ENCODE measurements around the gene CDKN2AIPNL. TPM values are rescaled to one million over a fixed set of nuclear protein-coding genes. Genes with fewer than 3 reads are reported as not detected.

Gene CDKN2AIPNL
- total RNA-seq, 1 experiment from 2014 or later = 35.3 TPM

DNA sequence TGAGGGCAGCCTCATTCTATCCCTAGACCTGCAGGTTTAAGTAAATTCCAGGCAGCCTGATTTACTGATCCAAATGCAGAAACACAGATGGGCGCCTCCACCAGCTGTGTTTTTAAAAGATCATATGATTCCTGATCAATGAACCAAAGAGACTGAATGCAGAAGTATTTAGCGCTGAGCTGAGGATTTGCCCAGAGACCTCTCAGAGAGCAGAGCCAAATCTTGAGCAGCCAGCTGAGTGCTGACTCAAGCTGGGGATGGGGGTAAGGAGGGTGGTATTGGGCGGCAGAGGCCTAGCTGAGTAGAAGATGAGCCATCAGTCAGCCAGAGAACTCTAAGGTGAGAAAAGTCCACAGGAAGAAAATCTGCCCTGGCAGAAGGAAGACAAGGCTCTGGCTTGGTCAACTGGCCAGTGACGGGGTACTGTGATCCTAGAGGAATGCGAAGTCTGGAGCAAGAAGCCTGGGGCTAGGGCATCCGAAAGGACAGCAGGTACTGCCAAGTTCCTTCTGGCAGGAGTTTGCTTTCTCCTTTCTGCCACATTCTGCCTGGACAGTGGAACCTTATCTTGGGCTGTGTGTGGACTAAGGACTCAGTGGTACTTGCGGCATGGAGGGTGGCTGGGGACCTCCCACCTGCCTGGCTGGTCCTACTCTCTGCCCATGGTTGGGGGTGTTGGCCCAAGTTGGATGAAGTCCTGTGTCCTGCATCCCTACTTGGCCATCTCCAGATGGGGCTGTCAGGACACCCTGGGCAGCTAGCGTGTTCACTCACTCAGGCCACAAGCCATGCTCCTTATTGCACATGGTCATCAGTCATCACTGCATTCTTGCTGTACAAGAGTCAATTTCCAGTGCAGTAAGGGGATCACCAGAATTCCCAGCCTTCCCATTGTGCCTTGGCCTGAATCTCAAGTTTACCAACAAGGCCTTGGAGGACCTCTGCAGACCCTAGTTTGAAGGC, 34.5 kb upstream of the CDKN2AIPNL start:
- Histone ChIP-seq H3F3A (ENCODE audit: insufficient read depth, low read depth) (no peaks in the 10 kb centered on the region), H3K4me1 (replicated peaks; ENCODE audit: insufficient read depth) (no peaks in the 10 kb centered on the region), H3K9me3 (ENCODE audit: insufficient read depth, low read depth) (no peaks in the 10 kb centered on the region), H3K9me2 (ENCODE audit: insufficient read depth) (no peaks in the 10 kb centered on the region), H3K27ac (no peak overlapping the region), H3K4me2 (no peak overlapping the region), H4K20me1 (ENCODE audit: insufficient read depth) (no peaks in the 10 kb centered on the region), H3K36me3 (ENCODE audit: low read depth) (no peaks in the 10 kb centered on the region), H3K79me2 (ENCODE audit: low read depth) (no peaks in the 10 kb centered on the region), H2AFZ (no peak overlapping the region), H3K27me3 (ENCODE audit: insufficient read depth, low read depth) (no peaks in the 10 kb centered on the region), H3K4me3 (no peak overlapping the region)
- no peak for TF ChIP-seq EZH2 (IDR thresholded peaks at IDR 0.05; ENCODE audit: low read depth)
- TF ChIP-seq, protein P1, sequence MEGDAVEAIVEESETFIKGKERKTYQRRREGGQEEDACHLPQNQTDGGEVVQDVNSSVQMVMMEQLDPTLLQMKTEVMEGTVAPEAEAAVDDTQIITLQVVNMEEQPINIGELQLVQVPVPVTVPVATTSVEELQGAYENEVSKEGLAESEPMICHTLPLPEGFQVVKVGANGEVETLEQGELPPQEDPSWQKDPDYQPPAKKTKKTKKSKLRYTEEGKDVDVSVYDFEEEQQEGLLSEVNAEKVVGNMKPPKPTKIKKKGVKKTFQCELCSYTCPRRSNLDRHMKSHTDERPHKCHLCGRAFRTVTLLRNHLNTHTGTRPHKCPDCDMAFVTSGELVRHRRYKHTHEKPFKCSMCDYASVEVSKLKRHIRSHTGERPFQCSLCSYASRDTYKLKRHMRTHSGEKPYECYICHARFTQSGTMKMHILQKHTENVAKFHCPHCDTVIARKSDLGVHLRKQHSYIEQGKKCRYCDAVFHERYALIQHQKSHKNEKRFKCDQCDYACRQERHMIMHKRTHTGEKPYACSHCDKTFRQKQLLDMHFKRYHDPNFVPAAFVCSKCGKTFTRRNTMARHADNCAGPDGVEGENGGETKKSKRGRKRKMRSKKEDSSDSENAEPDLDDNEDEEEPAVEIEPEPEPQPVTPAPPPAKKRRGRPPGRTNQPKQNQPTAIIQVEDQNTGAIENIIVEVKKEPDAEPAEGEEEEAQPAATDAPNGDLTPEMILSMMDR (conservative IDR thresholded peaks at IDR 0.05) = no peak
- no TSS peak for BruUV-seq (replicated peaks)
- DNase-seq = no peak
- ChIA-PET POLR2A (ENCODE audit: unreplicated experiment) (no interaction called here), CTCF (no interaction called here)
- intact Hi-C loops (cut with micrococcal nuclease; ENCODE audit: unreplicated experiment) = no loop called here

DNA sequence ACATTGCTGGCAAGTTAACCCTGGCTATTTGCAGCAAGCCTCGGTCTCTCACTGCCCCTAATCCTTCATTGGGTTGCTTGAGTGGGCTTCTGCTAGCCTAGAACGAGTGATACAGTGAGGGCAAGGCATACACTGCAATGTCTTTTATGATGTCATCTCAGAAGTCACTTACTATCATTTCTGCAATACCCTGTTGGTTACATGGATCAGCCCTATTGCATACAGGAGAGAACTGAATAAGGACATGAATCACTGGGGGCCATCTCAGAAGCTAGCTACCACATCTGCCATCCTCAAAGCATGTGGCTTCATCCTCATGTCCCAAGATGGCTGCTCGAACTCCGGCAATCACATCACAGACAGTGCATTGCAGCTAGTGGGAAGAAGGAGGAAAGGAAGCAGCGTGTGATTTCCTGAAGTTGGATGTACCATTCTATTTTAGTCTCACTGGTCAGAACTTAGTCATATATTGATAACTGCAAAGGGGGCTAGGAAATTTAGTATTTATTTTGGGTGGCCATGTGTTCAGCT, 33.3 kb upstream of the CDKN2AIPNL start:
- Histone ChIP-seq H3K27ac (no peak overlapping the region), H4K20me1 (ENCODE audit: insufficient read depth) (no peaks in the 10 kb centered on the region), H3F3A (ENCODE audit: insufficient read depth, low read depth) (peaks cover 3% of the 10 kb centered on the region), H3K4me2 (no peak overlapping the region), H2AFZ (no peak overlapping the region), H3K9me3 (ENCODE audit: insufficient read depth, low read depth) (no peaks in the 10 kb centered on the region), H3K4me1 (replicated peaks; ENCODE audit: insufficient read depth) (peaks cover 7% of the 10 kb centered on the region), H3K79me2 (ENCODE audit: low read depth) (no peaks in the 10 kb centered on the region), H3K27me3 (ENCODE audit: insufficient read depth, low read depth) (no peaks in the 10 kb centered on the region), H3K4me3 (no peak overlapping the region), H3K36me3 (ENCODE audit: low read depth) (no peaks in the 10 kb centered on the region), H3K9me2 (ENCODE audit: insufficient read depth) (no peaks in the 10 kb centered on the region)
- ChIA-PET CTCF (no interaction called here), POLR2A (ENCODE audit: unreplicated experiment) (no interaction called here)
- intact Hi-C loops (cut with micrococcal nuclease; ENCODE audit: unreplicated experiment) = no loop called here
- no peak for DNase-seq
- BruUV-seq (replicated peaks) = no TSS peak
- TF ChIP-seq, protein P1 (conservative IDR thresholded peaks at IDR 0.05) = no peak
- TF ChIP-seq EZH2 (IDR thresholded peaks at IDR 0.05; ENCODE audit: low read depth) = no peak

DNA sequence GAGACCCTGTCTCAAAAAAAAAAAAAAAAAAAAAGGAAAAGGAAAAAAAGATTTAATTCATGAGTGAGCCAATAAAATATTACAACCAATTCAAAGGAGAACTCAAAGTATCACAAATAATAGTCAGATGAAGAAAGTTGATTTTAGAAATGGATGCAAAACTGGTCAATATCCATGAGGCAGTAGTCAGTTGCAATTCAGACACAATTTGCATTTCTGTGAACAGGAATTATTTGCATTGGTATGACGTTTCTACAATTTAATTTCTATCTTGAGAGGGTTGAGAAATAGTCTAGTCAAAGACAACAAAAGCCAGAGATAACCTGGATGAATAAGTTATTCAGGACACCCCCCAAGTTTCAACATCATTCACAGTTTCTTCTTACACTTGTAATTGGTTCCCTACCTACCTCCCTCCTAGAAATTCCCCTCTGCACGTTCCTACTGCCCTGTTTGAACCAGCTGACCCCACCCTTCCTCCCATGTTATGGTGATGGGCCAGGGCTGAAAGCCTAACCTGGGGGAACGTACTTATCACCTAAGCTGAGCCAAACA, 28.6 kb upstream of the CDKN2AIPNL start:
- no peak for DNase-seq
- H3K27me3 ChIP-seq (ENCODE audit: insufficient read depth, low read depth) = no peaks in the 10 kb centered on the region
- H3K9me2 ChIP-seq (ENCODE audit: insufficient read depth) = no peaks in the 10 kb centered on the region
- intact Hi-C loops (cut with micrococcal nuclease; ENCODE audit: unreplicated experiment) = no loop called here
- no peaks in the 10 kb centered on the region for H3K36me3 ChIP-seq (ENCODE audit: low read depth)
- H3K9me3 ChIP-seq (ENCODE audit: insufficient read depth, low read depth) = no peaks in the 10 kb centered on the region
- POLR2A ChIA-PET (ENCODE audit: unreplicated experiment) = interaction anchor here (0.5 to 0.6 kb wide), 2 partner anchors 29 to 110 kb away, joined by 4 to 10 read pairs; no protein-coding TSS in a partner anchor
- H3K4me1 ChIP-seq (replicated peaks; ENCODE audit: insufficient read depth) = peaks cover 52% of the 10 kb centered on the region
- CTCF ChIA-PET = no interaction called here
- H4K20me1 ChIP-seq (ENCODE audit: insufficient read depth) = no peaks in the 10 kb centered on the region
- no peak overlapping the region for H3K4me3 ChIP-seq
- TF ChIP-seq, protein P1 (conservative IDR thresholded peaks at IDR 0.05) = no peak
- TF ChIP-seq EZH2 (IDR thresholded peaks at IDR 0.05; ENCODE audit: low read depth) = no peak
- H3F3A ChIP-seq (ENCODE audit: insufficient read depth, low read depth) = peaks cover 48% of the 10 kb centered on the region
- no peaks in the 10 kb centered on the region for H3K79me2 ChIP-seq (ENCODE audit: low read depth)
- H3K4me2 ChIP-seq = no peak overlapping the region
- H2AFZ ChIP-seq = no peak overlapping the region
- no TSS peak for BruUV-seq (replicated peaks)
- H3K27ac ChIP-seq = peak overlapping the region; percentile 64; the same call in 1 of the 2 replicates
